ENCODE measurements around the gene SOD3.

SOD3 gene

GRCh38 chr4:24845902-24846301 is 50.5 kb downstream of the SOD3 start:
- no peak for DNase-seq

GRCh38 chr4:24846716-24847115 is 51.3 kb downstream of the SOD3 start:
- DNase-seq, result no peak

GRCh38 chr4:24849351-24849750 is 54.0 kb downstream of the SOD3 start:
- DNase-seq, result no peak

GRCh38 chr4:24849756-24850155 is 54.4 kb downstream of the SOD3 start:
- DNase-seq, result no peak
